DND-41 (cell line): ENCODE results near the gene HPCAL1.

Experiments
- CTCF ChIP-seq: IDR thresholded peaks from 2 replicates; pipeline ENCODE4 v1.5.1; 2012; ENCODE audit warnings: borderline replicate concordance, low read length, moderate library complexity, mild to moderate bottlenecking; ENCODE audit not compliant: poor library complexity, severe bottlenecking; ENCODE audit errors: extremely low read depth
- EZH2 ChIP-seq: IDR thresholded peaks from 3 replicates; pipeline ENCODE4 v1.6.1; 2012; ENCODE audit warnings: borderline replicate concordance, low read depth, mild to moderate bottlenecking, moderate library complexity, low read length, inconsistent platforms; ENCODE audit not compliant: severe bottlenecking

- TF ChIP-seq EZH2 (no peak), CTCF (no peak)
These were observed 82.8 kb downstream of the HPCAL1 start for GRCh38 chr2:10385501-10385900.
